Measurements from ENCODE around the gene ENDOV.

Gene ENDOV

DNA sequence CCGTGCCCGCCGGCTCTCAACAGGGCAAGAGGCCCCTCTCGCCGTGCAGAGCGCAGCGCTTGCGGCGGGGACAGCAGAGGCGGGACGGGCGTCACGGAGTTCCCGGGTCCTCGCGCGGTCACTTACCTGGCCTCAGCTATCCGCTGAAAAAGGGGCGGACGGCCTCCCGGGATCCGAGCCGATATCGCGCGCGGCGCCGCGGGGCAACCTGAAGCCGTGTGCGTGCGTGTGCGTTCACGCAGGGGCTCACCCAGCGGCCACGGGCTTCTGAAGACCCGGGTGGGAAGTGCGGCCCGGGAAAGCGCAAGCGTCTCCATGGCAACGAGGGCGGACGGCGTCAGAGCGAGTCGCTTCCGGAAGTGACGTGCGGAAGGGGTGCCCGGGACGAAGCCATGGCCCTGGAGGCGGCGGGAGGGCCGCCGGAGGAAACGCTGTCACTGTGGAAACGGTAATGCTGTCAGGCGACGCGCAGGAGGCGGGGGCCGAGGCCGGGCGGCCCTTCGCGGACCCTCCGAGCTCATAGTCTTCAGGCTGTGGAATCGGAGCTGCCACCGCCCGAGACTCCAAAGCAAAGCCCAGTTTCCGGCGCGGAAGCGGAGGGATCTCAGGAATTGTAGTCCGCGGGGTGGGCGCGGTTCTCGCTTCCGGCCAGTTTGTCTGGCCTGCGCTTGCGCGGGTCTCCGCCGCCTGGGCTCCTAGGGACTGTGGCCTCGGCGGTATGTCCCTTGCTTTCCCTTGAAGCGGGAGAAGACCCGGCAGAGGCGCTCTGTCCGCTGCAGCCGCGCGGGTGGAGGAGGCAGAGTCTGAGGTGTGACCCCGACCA lies at the start of gene ENDOV:
TSS of gene ENDOV (plus strand) at position 365 of the 823 bp plus-strand sequence. CDS start at position 393, 28 bp downstream.
- DNase-seq = peak; percentile 92

DNA sequence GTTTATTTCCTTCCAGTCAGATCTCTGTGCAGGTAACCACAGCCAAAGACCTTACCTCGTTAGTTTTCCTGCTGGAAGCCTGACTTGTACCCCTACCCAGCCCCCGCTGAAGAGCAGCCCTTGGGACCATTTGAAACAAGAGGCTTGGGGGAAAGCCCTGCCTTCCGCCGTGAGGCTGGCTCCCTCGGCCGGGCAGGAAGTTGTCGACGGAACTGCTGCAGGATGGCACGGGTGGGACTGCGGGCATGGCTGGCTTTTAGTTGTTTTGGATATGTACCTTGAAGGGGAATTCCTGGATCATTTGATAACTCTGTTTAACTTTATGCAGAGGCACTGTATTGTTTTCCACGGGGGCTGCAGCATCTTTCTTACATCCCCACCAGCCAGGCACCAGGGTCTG lies 49.0 kb upstream of the ENDOV start:
- no peak for DNase-seq

DNA sequence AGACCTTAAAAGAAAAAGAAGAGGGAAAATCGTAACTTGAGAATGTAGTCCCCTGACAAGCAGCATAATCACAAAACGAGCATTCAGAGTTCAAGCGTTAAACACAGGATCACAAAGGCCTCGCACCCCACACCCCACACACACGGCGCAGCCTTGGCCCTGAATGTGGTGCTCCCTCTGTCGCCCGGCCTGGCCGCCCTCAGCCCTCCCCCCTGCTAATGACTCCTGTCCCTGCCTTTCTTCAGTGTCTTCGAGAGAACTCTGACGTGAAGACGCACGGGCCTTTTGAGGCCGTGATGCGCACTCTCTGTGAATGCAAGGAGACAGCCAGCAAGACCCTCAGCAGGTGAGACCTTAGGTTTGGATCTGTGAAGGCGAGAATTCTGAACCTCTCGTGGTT lies 47.5 kb upstream of the ENDOV start:
- no peak for DNase-seq

DNA sequence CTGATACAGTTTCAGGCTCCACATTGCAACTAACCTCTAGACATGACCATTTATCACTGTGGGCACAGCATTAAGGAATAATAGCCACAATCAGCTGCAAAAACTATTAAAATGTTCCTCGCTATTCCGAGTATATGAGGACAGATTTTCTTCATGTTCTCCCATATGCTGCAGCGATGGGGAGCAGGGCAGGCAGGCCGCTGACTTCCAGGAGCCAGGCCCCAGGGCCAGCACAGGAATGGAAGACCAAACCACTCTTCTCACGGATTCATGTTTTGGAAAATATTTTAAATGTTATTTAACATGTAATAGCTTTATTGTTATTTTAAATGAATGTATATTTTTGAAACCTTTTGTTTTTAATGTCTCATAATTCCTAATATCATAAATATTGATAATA lies 43.8 kb upstream of the ENDOV start:
- no peak for DNase-seq

DNA sequence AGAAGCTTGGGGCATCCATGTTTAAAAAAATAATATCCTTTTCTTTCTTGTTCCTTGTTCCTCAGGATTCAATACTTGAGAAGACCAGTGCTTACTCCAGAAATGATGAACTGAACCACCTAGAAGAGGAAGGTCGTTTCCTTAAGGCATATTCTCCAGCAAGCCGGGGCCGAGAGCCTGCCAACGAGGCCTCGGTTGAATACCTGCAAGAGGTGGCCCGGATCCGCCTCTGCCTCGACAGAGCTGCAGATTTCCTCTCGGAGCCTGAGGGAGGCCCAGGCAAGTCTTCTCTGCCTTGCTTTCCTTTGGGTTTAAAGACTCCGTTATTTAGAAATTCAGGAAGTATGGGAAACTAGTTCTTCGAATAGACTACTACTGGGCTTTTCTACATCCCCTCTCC lies 42.5 kb upstream of the ENDOV start:
- DNase-seq = no peak

DNA sequence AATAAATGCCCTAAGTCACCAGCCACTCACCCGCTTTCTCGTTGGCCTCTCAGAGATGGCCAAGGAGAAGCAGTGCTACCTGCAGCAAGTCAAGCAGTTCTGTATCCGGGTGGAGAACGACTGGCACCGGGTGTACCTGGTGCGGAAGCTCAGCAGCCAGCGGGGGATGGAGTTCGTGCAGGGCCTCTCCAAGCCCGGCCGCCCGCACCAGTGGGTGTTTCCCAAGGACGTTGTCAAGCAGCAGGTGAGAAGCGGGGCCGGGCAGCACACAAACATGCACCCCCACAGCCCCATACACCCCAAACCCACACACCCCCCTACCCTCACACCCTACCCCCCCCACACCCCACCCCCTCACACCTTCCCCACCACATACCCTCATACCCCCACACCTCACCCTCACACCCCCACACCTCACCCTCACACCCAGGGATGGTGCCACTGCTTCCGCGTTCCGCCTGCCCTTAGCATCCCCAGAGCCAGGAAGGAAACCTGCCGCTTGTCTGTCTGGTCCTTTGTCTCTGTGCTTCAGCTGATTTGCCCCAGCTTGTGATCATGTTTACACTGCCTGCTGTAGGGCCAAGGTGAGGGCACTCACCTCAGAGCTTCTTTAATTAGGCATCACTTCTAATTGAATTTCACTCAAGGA lies 41.9 kb upstream of the ENDOV start:
- no peak for DNase-seq

DNA sequence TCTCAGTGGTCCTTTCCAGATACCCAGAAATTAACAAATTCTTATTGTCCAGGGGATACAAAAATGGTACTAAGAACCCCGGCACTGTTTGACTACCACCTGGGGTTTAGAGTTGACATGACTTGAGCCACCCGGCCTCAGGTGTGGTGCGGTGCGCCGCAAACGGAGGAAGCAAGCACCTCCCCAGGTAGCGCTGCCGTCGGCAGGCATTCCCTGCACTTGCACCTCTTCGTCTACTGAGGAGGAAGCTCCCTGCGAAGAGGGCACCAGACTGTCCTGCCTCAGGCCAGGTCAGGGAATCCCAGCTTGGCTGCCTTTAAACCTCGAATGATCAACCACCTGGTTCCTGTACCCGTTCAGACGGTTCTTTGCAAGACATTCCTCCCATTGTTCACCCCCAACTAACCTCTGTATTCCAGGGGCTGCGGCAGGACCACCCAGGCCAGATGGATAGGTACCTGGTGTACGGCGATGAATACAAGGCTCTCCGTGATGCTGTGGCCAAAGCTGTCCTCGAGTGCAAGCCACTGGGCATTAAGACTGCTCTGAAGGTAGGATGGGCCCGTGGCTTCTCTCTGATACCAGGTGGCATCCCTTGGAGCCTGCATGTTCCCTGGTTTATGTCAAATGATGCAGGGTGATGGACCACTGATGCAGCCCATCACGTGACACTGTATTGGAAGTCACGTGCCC lies 40.8 kb upstream of the ENDOV start:
- no peak for DNase-seq

DNA sequence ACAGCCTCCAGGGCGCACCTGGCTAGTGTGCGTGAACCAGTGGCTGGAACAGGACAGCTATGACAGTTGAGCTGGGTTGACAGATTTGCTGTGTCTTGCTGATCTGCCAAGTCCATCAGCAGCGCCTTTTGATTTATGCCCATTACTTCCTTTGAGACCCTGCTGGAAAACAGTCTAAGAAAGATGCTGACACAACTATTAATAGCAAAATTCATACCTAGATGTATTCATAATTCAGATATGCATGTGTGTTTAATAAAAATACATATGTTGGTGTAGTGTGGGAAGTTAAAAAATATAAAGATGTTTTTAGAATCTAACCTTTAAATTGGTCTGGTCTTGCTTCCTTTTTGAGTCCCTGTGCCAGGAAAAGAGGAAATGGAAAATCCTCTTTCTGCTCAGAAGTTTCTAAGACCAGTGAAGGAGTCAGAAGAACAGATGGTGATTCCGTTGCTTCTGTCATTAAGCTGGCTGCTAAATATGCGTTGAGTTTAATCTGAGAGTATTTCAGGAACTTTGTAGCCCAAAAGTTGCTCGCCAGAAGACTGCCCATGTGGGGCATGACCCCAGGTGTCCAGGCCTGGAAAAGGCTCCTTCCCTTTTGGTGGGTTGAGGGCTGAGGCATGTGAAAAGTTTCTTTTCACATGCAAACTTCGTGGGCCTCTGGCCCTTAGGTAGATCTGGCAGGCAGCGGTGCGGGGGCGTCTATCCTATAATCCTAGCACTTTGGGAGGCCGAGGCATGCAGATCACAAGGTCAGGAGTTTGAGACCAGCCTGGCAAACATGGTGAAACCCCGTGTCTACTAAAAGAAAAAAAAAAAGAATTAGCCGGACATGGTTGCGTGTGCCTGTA lies 40.0 kb upstream of the ENDOV start:
- no peak for DNase-seq

DNA sequence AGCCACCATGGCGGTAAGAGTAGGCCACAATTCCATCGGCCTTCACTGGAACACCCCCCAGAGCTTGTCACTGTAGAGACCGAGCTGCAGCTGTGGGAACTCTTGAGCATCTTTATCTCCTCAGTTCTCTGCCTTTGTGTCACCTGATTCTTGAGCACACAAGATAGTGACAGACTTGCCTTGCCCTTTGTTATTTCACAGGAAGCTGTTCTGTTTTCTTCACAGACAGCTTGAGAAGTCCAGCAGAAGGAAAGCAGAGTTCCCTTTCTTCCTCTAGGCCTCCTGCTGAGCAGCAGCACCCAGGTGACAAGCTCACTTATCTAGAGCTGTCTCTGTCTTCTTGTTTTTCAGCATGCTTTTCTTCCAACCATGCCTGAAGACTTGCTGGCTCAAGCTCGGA lies 38.4 kb upstream of the ENDOV start:
- no peak for DNase-seq

DNA sequence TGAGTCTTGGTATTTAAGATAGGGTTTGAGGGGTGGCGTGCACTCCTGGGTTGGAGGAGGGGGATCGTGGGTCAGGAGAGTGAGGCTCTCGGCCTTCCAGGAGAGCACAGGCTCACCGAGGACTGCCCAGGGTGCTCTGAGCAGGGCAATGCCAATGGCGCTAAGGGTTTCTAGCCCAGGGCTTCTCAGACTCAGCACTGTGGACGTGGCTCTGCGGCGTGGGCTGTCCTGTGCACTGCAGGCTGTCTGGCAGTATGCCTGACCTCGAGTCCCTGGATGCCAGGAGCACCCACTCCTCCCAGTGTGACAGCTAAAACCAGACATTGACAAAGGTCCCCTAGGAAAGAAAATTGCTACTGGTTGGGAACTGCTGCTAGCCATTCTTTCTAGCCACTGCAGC lies 37.2 kb upstream of the ENDOV start:
- DNase-seq = no peak

DNA sequence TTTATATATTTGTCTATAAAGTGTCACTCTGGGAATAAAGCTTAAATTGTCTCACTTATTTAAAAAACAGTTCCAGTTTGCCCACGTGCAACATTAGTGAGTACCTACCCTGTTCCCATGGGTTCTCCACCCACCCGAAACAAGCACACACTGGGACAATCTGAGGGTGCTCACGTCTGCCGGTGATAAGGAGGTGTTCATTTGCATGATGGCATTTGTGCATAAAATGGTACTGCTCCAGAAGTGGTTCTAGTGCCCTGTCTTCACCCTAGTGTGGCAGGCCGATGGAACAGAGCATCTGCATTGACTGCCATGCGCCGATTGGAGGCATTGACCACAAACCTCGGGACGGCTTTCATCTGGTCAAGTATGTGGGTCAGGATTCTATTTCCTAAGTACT lies 35.6 kb upstream of the ENDOV start:
- no peak for DNase-seq

DNA sequence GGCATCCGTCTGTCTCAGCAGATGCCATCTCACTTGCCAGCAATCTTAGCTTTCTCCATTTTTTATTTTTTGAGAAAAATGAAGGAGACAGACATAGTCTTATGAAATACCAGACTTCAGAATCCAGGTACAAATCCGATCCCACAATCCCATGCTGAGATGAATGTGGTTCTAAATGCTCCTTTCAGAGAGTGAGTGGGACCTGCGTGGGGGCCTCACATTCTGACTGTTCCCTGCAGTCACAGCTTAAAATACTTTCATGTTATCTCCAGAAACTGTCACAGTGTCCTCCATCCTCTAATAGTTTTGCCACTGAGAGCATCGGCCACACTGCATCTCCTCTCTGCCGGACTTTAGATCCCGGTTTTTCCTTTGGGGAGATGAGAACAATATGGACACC lies 34.9 kb upstream of the ENDOV start:
- DNase-seq = no peak

DNA sequence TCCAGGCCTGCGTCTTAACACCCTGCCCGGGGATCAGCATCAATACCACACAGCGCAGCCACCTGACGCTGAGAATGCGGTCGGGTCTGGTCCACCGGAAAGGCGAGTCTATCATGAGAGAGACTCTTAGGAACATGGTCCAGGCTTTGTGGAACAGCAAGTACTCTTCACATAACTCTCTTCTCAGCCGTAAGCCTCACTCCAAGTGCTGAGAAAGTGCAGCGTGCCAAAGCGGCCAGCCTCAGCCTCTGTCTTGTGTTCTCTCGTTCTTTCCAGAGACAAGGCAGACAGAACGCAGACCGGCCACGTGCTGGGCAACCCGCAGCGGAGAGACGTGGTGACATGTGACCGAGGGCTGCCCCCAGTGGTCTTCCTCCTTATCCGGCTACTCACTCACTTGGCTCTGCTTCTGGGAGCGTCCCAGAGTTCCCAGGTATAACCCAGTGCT lies 34.4 kb upstream of the ENDOV start:
- no peak for DNase-seq

DNA sequence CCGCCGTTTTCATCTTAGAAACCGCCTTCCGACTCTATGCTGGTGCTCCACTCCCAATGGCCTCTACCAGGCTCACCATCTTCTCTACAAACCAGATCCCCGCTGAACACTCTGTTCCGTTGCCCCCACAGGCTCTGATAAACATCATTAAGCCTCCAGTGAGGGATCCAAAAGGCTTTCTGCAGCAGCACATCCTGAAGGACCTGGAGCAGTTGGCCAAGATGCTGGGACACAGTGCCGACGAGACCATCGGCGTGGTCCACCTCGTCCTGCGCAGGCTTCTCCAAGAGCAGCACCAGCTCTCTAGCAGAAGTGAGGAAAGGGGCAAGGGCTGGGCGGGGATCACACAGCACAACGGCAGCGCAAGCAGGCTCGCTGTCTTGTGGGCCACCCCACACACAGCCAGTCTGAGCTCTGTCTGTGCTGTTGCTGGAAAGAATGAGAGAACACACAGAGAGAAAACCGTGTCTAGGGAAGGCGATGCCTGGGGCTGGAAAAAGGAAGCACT lies 33.5 kb upstream of the ENDOV start:
- DNase-seq = no peak

DNA sequence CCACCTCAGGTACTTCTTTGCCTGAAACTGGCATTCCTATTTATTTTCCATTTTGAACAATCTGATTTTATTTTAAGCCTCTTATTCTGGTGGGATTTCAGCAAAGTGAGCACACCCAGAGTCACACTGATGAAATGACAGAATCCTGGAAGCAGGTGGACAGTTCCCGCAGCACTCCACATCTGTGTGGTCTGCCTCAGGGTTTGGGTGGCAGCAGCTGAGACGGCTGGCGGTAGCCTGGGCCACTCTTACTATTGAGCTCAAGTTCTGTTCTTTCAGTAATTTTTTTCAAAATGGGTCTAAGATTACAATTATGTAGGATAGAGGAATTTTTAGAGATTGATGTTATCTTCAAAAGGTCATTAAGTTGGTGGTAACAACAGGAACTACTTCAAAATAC lies 32.5 kb upstream of the ENDOV start:
- no peak for DNase-seq

DNA sequence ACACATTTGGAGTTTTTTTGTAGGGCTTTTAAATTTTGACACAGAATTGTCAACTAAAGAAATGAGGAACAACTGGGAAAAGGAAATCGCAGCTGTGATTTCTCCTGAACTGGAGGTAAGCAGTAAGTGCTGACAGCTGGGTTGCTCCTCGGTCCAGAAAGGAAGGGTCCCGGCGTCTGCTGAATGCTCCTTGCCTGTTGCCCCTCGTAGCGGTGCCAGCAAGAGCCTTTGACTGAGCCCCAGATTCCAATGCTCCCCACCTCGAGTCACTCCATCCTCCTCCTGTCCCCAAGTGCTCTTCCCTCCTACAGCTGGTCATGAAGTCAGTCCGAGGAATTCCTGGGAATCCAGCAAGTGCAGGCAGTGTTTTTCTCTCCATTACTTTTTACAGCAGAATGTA lies 32.0 kb upstream of the ENDOV start:
- no peak for DNase-seq

DNA sequence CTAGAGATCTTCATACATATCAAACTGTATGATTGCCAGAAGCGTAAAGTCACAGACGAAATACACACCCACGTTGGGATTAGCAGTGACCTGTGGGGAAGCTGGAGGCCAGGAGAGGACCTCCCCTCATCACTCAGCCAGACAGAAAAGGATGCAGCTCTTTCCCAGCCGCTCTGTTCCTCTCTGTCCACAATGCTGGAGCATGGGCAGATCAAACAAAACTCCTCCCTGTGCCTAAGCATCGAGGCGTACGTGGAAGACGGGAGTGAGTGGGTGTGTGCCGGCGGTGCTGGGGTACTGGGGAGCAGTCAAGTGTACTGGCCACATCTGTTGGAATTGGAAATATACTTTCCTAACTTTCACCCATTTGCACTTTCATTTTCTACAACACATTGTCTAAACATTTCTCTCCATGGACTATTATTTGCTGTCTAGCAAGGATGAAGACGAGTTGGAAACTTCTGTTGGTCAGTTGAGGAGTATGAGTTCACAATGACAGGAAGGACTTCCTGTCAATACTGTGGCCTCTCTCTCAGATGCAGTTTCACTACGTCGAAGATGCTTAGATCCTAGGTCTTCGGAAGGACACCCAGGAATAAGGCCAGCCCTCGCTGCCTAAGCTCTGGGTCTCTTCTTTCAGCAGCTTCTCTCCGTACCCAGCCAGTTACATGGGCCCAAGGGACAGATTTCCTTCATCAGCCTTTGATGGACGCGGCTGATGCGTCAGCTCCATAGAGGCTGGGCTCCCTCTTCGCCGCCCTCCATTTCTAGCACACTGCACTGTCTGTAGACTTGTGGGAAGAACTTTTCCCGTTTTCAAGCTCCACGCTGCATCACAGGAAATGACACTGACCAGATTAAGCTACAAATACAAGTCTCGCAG lies 30.6 kb upstream of the ENDOV start:
- no peak for DNase-seq

DNA sequence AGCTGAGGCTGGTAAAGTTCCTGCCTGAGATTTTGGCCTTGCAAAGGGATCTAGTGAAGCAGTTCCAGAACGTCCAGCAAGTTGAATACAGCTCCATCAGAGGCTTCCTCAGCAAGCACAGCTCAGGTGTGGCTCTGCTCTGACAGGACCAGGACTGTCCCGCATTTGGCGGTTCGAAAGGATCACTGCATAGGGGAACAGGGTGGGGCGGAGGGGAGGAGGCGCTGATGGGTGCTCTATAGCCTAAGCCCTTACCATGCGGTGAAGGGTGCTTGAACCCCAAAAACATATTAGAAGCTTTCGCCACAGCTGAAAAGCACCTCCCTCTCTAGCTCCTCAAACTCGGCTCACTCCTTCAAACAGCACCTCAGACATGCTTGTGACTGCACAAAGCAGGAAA lies 29.9 kb upstream of the ENDOV start:
- no peak for DNase-seq

DNA sequence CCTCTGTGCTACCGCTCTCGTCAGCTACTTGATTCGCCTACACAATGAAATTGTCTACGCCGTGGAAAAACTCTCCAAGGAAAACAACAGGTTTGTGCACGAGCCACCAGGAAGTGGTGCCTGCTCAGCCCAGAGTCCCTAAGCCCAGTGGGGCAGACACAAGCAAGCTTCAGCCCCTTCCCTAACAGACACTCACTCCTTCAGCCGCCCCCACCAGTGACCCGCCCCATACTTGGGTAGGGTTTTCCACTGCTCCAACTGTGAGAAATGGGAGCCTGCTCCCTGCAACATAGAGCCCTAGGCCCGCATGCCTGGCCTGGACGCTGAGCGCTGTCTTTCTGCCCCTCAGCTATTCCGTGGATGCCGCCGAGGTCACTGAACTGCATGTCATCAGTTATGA lies 28.6 kb upstream of the ENDOV start:
- DNase-seq = no peak

DNA sequence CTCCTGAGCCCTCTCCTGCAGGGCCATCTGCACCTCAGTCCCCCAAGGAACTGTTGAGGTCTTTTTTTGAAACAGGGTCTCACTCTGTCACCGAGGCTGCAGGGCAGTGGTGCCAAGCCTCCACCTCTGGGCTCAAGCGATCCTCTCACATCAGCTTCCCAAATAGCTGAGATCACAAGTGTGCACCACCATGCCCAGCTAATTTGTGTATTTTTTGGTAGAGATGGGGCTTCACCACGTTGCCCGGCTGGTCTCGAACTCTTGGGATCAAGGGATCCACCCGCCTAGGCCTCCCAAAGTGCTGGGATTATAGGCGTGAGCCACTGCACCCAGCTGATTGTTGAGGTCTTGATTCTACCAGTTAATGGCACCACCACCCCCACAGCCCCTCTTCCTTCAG lies 27.9 kb upstream of the ENDOV start:
- no peak for DNase-seq

DNA sequence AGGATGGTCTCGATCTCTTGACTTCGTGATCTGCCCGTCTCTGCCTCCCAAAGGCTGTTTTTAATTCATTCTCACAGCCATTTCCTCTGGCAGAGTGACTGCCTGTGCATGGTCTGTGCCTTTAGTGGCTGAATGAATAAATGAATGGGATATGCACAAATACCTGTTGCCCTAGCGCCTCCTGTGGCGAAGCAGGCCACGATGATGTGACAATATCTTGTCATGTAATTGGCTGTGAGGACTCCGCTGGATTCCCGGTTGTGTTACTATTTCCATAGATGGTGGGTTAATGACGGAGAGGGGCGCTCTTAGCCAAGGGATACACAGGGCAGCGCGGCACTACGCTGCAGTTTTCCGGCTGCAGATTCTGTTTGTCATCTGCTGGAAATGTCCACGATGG lies 26.8 kb upstream of the ENDOV start:
- no peak for DNase-seq

DNA sequence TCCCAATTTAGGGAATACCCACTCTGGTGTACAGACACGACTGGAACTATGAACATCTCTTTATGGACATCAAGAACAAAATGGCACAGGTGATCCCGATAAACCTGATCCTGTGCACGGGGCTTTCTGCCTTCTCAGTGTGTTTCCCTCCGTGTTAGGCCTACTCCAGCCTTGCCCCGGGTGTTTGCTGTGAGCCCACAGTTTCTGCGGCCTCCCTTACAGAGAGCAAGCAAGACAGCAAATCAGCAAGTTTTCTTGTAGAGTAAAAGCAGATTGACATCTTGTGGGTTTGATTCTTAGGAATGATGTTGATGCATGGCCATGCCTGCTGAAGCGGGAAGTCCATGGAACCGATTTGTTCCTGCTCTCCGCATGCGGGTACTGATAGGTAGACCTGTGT lies 26.4 kb upstream of the ENDOV start:
- DNase-seq = no peak
